DMS153 treated with DMSO at 0.1 percent for 48 hours (cell line): ENCODE measurements around the gene USO1.
"Not testable (repeated sequence)": the region's sequence is repeated elsewhere in the genome, so short reads cannot be mapped to it uniquely, and the experiment has no call there.

Source experiments
- DNase-seq: peaks from one replicate; lab custom pipeline; 2025; ENCODE audit not compliant: unreplicated experiment; lab: John Stamatoyannopoulos, UW

Gene USO1

DNA sequence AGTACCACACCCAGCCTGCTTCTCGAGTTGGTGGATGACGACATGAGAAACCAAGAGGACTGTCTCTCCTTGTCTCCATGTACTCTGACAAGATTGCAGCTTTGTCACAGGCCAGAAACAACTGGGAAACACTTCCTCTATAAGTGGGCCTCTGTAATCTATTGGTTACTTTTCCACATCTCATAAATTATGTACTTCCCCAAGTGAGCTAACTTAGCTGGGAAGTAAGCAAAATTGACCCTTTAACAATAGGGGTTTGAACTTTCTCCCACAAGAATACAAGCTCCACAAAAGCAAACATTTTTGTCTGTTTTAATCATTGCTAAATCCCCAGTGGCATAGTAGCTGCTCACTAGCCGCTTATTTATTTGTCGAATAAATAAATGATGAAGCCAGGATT lies 14.1 kb upstream of the USO1 start:
- DNase-seq, result no peak

DNA sequence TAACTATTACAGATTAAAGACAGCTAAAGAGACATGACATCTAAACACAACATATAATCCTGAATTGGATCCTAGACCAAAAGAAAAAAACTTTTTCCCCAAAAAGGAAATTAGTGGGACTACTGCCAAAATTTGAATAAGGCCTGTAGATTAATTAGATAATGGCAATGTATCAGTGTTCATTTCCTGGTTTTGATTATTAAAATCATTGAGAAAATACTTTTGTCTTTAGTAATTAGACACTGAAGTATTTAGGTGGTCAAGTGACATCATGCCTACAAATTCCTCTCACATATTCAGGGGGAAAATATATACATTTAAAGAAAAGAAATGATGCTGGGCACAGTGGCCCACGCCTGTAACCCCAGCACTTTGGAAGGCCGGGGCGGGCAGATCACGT lies 10.4 kb upstream of the USO1 start:
- no peak for DNase-seq

DNA sequence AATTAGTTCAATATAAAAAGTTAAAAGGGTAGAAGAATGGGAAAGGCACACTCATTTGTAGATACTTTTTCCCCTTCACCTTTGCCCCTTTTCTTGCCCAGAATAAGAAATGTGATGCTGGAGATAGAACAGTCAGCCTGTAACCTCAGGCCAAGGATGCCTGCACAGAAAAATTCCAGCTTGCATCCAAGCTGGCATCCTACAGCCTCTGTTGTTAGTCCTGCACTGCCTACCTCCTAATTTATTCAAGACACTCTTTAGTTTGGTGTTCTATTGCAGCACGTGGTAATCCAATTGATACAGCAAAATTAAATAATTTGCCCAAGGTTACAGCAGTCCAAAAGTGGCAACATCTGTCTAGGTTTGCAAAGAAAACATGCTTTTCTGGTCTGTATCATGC lies 9.7 kb upstream of the USO1 start:
- DNase-seq, result no peak

DNA sequence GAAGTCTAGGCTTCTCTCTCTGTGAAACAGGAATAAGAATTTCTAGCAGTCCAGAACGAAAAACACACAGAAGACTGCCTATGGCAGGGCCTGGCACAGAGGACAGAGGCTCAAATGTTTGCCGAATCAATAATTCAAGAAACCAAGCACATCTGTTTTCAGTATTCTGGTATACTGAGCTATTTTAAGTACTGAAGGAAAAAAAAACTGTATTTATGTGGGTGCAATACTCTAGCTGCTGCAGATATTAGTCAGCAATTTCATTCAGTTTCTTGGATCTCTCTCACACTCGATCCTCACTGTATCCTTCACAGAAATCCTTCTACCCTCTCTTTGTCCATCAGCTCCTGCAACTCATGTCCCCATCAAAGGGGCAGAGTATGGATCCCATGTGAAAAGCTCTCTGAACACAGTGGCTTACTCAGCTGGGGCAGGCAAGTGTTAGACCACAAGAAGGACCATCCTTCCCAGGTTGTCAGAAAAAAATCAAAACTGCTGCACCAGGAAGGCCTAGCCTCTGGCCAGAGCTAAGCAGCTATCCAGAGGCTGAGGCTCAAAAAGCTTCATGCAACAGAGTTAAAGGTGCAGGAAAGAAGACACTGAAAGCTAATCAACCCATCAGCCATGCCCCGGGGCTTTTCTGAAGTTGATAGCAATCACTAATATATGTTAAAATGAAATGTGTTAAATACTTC lies 9.1 kb upstream of the USO1 start:
- no peak for DNase-seq

DNA sequence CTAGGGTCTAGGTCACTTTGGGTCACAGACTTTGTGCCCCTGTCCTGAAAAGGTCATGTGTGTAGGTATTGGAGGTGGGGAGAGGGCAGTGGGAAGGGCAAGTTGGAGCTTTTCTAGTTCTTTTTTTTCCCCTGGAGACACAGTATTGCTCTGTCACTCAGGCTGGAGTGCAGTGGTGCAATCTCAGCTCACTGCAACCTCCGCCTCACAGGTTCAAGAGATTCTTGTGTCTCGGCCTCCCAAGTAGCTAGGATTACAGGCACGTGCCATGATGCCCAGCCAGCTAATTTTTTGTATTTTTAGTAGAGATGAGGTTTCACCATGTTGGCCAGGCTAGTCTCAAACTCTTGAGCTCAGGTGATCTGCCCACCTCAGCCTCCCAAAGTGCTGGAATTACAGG lies 8.3 kb upstream of the USO1 start:
- DNase-seq, result not testable (repeated sequence)

DNA sequence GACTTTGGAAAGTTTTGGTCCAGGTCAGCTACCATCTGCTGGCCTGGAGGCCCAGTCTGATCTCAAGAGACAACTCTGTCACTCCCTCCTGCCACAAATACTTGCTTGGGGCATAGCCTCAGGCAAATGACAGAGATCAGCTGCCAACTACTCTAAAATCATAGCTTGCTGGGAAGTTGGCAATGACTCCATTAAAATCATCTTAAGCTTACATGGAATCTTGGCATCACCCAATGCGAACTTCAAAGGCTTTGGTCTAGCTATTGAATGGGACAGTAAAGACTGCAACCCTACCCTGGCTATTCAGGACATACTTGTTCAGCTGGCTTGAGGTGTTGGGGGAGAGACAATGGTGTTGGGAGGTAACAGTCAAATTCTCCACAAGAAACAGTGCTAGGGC lies 7.0 kb upstream of the USO1 start:
- no peak for DNase-seq

DNA sequence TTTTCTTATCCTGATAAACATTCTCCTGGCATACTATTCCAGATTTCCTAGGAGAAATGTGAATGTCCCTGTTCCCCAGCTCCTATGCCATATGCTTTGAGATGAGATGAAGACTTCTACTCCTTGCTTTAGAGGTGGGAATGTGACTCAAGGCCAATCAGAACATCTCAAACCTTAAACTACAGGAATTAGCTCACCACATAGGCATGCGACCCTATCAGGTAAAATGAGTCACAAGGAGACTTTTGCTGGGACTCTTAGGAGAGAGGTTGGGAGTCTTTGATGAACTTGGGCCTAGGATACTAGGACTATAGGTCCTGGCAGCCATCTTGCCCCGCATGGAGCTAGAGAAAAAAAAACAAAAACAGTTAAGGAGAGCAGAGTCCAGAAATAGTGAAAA lies 5.8 kb upstream of the USO1 start:
- DNase-seq, result no peak

DNA sequence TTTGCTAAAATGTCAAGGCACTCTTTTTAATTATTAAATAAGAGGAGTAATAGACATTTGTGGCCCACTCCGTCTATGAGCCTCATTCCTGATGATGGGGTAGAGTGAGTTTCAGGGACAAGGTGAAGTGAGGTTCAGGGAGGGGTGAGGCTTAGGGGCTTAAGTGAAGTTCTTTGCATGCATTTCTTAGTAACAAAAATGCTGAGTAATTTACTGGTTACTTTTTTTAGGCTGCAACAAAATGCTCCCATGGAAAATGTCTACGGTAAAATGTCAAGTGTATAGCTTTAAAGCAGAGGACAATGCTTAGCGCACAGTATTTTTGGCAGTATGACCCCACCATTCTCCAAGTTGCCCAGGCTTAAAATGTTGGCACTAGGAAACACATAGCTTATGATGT lies 2.0 kb upstream of the USO1 start:
- DNase-seq, result no peak

DNA sequence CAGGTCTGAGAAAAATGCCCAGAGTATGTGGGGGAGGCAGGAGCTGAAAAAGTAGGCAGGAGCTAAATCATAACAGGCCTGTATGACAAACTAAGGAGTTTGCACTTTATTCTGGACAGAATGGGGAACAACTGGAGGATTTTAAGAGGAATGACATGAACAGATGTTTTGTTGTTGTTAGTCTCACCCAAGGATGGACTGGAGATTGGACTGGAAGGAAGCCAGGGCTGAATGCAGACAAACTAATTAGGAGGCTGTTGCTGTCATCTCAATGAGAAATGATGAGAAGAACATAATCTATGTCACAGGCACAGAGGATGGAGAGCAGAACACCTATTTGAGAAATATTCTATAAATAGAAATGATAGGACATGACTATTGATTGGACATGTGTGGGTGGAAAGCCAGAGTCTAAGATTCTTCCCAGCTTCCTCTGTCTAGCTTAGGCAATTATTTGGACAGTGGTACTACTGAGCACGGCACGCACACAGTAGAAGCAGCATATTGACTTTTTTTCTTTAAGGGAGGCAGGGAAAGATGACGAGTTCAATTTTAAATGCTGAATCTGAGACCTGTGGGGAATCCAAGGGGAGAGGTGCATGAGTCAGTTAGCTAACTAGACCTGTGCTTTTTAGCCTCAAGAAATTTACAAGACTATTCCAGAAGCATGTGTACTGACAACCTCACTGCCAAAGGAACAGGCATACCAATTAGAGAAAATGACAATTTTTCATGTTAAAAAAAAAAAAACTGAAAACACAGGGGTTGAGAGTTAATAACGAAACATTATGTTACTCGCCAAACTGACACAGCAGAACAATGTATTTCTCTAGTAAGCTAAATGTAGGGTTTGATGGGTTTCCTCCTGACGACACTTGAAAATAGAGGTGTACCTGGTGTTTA lies 963 bp upstream of the USO1 start:
- no peak for DNase-seq

DNA sequence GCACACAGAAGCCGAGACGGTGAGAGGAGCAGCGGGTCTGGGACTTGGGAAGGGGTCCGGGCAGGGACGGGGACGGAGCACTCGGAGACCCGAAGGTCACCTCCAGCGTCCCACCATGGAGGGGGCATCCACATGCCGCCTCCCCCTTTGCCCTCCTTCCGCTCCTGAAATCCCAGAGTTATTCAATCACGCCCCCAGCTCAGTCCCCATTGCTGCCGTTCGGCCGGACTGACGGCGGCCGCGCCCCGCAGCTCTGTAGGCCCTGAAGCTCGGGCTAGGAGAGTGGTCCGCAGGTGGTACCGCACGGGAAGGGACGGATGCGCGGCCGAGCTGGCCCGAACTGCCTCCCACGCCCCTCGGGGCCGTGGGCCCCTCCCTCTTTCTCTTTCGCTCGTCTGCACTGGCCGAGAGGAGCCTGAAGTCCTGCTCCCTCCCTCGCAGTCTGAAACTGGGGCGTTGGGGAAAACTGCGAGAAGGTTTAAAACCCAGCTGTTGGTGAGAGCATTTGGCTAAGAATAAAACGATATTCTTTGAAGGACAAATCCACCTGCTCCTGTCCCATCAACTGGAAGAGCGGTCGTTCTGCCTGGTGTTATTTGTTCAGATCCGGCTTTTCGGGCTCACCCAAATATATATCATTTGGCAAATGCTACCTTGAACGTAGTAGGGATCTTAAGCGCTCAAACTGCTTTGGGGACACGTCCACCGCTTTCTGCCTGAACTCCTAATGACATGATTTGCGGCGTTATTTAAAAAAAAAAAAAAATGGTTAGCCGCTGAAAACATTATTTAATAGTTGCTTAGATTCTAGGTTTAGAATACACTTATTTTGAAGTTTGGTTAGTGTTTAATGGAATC lies 719 bp downstream of the USO1 start:
- DNase-seq, result no peak

DNA sequence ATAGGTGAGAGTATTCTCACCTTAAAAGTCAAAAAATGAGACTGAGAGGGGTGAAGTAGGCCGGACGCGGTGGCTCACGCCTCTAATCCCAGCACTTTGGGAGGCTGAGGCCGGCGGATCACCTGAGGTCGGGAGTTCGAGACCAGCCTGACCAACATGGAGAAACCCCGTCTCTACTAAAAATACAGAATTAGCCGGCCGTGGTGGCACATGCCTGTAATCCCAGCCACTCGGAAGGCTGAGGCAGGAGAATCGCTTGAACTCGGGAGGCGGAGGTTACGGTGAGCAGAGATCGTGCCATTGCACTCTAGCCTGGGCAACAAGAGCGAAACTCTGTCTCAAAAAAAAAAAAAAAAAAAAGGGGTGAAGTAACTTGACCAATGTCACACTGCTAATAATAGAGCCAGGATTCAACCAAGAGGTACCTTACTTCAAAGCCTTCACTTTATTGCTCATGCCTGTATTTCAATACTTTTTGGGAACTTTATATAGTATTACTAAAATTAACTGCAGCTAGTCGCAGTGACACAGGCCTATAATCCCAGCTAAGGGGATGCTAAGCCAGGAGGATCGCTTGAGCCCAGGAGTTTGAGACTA lies 1.7 kb downstream of the USO1 start:
- DNase-seq, result not testable (repeated sequence)

DNA sequence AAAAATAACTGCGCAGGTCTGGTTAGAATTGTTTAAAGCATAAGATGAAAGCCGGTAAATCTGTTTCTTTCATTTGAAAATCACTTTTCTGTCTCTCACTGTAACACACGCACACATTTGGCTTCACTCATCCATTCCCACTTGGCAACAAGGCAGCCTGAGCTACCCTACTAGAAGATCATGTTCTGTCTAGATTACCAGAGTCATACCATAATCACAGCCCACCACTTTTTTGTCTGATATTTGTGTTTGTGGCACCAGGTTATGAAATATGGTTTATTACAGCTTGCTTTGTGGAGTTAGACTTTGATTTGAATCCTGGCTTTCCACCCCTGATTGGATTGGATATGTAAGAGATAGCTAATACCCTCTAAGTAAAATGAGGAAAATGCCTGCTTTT lies 2.2 kb downstream of the USO1 start:
- no peak for DNase-seq

DNA sequence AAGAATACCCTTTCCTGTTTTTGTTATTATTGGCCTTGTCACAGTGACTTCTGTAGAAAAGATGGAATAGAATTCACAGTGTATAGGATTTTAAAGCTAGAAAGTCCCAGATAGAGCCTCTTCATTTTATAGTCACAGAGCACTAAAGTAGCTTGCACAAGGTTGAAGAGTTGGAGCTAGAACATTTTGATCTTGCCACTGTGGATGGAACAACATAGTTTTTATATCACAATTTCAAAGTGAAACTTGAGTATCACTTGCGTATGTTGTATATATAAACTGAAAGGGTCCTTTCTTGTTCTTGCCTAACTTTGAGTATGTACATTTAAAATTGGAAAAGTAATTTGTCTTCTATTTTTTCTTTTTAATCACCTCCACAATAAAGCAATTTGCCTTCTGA lies 2.7 kb downstream of the USO1 start:
- DNase-seq, result no peak

DNA sequence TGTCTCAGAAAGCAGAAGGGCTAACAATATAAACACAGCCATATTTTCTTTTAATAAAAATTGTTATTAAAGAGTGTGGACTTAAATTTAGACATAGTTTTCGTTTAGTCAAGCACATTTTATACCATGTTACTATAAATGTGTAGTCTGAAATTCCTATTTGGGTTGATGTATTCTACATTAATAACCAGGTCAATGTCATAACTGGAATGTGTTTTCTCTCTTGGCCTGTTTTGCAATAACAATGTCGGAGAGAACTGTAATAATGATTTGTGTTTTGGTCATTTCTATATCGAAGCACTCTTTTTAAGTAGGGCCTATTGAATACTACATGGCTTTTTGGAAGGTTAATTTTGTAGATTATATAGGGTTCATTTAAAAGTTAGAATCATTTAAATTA lies 5.5 kb downstream of the USO1 start:
- no peak for DNase-seq

DNA sequence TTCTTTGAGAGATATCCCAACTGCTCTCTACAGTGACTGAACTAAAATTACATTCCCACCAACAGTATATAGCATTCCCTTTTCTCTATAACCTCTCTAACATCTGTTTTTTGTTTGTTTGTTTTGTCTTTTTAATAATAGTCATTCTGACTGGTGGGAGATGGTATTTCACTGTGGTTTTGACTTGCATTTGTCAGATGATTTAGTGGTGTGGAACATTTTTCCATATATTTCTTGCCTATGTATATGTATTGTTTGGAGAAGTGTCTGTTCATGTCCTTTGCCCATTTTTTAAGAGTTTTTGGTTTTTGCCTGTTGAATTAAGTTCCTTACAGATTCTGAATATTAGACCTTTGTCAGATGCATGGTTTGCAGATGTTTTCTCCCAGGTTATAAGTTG lies 9.0 kb downstream of the USO1 start:
- no peak for DNase-seq

DNA sequence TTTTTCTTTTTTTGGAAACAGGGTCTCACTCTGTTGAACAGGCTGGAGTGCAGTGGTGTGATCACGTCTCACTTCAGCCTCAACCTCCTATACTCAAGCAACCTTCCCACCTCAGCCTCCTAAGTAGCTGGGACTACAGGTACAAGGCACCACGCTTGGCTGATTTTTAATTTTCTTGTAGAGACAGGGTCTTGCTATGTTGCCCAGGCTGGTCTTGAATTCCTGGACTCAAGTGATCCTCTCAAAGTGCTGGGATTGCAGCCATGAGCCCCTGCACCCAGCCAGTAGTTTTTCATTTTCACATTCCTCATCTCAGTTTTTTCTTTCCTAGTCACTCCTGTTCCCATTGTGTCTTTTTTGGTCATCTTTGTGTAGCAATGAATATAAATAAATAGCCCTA lies 11.1 kb downstream of the USO1 start:
- no peak for DNase-seq

DNA sequence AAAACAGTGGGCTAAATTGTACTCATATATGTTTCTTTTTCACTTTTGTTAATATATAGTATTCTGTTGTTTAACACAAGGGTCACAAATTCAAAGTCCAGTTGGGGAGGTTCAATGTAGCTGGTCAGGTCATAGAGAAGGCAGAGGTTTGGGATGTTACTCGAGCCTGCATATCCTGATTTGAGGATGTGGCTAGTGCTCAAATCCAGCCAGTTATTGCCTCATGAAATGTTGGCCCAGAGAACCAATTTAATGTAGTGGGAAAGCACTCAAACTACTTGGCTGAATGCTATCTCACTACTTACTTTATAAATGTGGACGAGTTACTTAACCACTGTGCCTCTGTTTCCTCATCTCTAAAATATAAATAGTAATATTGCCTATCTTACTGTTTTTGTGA lies 12.5 kb downstream of the USO1 start:
- no peak for DNase-seq

DNA sequence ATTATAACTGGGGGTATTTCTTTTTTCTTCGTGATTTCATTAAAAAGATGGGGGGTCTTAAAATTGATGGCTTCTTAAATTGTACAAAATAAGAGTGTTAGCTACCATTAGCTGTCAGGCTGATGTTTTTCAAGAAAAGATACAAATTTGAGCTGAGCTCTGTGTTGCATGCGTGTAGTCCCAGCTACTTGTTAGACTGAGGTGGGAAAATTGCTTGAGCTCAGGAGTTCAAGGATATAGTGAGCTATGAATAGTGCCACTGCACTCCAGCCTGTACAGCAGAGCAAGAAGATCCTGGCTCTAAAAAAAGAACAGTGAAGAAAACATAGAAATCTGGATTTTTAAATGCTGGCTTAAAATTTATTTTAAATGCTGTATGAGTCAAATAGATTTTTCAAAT lies 13.0 kb downstream of the USO1 start:
- no peak for DNase-seq

DNA sequence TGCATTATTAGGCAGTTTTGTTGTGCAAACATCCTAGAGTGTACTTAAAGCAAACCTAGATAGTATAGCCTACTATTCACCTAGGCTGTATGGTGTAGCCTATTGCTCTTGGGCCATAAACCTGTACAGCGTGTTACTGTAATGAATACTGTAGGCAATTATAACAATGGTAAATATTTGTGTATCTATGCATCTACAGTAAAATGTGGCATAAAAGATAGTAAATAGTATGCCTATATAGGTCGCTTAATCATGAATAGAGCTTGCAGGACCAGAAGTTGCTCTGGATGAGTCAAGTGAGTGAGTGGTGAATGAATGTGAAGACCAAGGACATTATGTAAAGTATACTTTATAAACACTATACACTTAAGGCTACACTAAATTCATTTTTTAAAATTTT lies 16.6 kb downstream of the USO1 start:
- DNase-seq, result no peak

DNA sequence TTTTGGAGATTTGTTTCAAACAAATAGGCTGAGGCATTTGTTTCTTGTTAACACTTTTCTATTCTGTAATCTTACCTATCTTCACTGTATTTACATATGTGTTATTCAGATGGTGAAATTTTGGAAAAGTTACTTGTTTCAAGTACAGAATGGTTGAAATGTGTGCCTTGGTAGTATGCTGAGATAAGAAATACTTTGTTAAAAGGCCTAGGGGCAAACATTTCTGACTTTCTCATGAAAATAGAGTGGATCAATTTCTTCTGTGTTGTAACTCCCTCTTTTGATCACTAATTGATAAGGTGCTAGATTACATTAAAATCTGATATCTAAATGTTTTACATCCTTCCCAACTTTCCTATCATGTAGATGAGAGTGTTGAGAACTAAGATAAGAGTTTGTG lies 18.1 kb downstream of the USO1 start:
- DNase-seq, result no peak

DNA sequence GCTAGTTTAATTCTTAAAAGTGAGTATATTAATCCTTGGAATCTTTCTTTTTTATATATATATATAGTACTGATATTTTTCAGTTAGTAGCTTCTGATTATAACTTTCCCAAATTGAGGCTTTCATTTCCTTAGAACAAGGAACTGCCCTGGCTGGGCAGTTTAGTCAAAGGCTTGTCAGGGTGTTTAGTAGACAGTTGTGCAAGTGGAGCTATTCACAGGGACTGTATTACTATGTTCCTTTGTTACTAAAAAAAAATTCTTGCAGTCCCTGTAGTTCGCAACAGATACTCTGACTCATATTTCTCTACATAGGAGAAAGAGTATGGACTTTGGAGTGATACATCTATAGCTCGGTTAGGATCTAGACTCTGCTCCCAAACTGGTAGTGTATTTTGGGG lies 20.8 kb downstream of the USO1 start:
- no peak for DNase-seq
